GM12873 (cell line): ENCODE results near the gene TMEM204.

Experiments
- CTCF ChIP-seq: IDR thresholded peaks from 2 replicates; pipeline ENCODE4 v1.5.1; 2012; ENCODE audit warnings: low read depth, mild to moderate bottlenecking, moderate library complexity, low read length, control low read depth; ENCODE audit not compliant: insufficient read depth; ENCODE audit errors: missing control alignments

The TMEM204 gene

GRCh38 chr16:1489077-1489476 is 44.4 kb upstream of the TMEM204 start:
- no peak for TF ChIP-seq CTCF

GRCh38 chr16:1491327-1491726 is 42.1 kb upstream of the TMEM204 start:
- TF ChIP-seq CTCF = no peak

- TF ChIP-seq CTCF = no peak
Observed at GRCh38 chr16:1492082-1492922, 41.2 kb upstream of the TMEM204 start.

GRCh38 chr16:1492923-1493745 is 40.3 kb upstream of the TMEM204 start, which contains the start of gene TELO2:
TELO2 (plus strand) TSS chr16:1493360; CDS start chr16:1494282, 922 bp downstream.
- TF ChIP-seq CTCF = no peak

- no peak for TF ChIP-seq CTCF
Observed at GRCh38 chr16:1493746-1494094, 39.7 kb upstream of the TMEM204 start.

GRCh38 chr16:1494129-1494640 is 39.3 kb upstream of the TMEM204 start:
- TF ChIP-seq CTCF = peak; percentile 24

- TF ChIP-seq CTCF = no peak
Observed at GRCh38 chr16:1494711-1495110, 38.8 kb upstream of the TMEM204 start.
